HG03108 (cell line): Measurements from ENCODE around the gene POLR2H.

Source experiments
- ATAC-seq: cut with Tn5 transposase; IDR thresholded peaks from one replicate; pipeline ENCODE4 v1.9.1; 2021; ENCODE audit warnings: moderate library complexity; ENCODE audit not compliant: unreplicated experiment

The POLR2H gene

GRCh38 chr3:184386047-184386806 is 24.7 kb downstream of the POLR2H start:
- no peak for ATAC-seq

GRCh38 chr3:184387174-184387714 is 25.7 kb downstream of the POLR2H start:
- ATAC-seq, result no peak

- no peak for ATAC-seq
Measured at GRCh38 chr3:184388164-184388935, 26.8 kb downstream of the POLR2H start.

- no peak for ATAC-seq
Measured at GRCh38 chr3:184388936-184389230, 27.4 kb downstream of the POLR2H start.

- ATAC-seq, result no peak
Measured at GRCh38 chr3:184389384-184389783, 27.9 kb downstream of the POLR2H start.

DNA sequence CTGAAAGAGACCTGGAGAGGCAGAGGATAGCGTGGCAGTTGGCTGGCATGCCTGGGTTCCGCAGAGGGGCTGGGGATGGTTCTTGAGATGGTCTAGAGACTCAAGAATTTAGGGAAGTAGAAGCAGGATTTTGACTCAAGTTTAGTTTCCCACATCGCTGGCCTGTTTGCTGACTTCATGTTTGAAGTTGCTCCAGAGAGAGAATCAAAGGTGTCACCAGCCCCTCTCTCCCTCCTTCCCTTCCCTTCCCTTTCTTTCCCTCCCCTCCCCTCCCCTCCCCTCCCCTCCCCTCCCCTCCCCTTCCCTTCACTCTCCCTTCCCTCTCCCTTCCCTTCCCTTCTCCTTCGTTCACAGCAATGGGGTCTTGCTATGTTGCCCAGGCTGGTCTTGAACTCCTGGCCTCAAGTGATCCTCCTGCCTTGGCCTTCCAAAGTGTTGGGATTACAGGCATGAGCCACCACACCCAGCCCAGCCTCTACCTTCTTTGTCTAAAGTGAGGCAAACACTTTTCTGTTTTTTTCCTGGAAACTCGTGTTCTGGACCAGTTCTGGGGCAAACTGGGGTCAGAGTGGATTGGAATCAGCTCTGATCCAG is 28.5 kb downstream of the POLR2H start:
- ATAC-seq, result no peak

DNA sequence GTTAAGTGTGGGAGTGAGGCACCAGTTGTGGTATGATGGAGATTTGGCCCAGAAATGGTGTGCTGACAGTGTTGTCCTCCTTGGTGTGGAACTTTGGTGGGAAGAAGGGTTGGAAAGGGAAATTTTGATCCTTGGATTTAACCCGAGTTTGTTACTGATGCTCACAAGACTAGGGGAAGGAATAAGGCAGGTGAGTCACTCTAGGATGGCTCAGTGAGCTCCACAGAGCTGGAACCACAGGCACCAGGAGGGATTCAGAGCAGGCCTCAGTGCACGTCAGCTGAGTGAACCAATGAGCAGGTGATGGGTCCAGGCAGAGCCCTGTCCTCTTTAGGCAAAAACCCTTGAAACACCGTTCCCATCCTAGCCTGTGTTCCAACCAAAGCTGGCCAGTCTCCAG is 29.8 kb downstream of the POLR2H start:
- ATAC-seq, result no peak

DNA sequence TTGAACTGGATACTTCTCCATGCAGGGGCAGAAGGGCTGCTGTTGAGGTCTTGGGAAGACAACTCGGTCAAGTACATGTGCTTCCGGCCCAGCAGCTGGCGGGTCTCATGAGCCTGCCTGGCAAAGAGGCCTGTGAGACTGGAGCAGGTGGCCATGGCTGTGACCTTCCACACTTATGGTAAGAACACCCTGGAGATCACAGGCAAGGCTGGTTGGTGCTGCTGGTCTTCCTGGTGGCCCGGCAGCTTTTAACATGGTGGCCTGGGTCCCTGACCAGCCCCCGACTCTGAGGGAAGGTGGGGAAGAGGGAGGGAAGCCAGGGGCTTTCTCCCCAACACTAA is 33.8 kb downstream of the POLR2H start:
- ATAC-seq, result no peak

- ATAC-seq, result no peak
Measured at GRCh38 chr3:184399410-184399809, 37.9 kb downstream of the POLR2H start.

- no peak for ATAC-seq
Measured at GRCh38 chr3:184405075-184406030, 43.8 kb downstream of the POLR2H start.

DNA sequence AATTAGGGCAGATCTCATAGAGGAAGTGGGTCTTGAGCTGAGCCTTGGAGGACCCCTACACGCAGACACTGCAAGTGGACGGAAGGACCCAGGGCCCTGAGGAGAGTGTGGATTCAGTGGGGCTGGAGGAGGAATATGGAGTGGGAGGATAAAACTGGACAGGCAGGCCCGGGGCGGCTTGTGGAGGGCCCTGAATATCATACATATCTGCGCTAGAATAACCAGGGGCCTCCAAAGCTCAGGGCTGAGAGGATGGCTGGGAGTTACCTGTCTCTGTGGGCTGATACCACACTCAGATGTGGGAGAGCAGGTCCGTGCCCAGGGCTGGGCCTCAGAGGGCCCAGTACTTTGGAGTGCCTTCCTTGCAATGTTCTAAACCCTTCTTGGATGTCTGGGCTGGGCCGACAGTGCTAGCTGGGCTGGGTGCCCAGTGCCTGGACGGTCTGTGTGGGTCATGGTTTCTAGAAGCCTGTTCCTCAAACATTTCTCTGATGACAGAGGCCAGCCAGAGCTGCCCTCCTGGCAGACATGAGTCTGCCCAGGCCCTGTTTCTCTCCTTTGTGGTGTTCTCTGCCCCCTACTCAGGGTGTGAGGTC is 47.9 kb downstream of the POLR2H start:
- no peak for ATAC-seq

DNA sequence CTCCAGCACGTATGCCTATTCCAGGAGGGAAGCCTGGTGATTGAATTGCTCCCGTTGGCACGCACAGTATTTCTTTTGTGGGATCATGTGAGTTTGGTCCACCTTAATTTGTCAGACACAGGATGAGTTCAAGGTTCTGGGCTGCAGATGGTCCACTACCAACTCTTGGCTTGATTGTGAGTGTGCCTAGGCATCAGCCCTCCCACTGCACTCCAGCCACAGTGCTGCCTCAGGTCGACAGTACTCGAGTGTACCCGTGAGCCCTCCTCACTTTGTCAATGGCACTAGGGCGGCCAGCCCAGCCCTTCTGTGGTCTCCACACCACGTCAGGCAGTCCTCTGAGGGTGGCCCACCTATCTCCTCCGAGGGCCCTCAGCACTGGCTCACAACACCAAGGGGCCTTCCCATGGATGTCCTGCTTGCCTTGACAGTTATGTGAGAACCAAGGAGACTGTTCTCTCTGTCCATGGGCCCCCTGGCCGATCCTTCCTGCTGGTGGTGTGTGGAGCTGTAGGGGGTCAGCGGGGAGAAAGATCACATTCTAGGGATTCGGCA is 48.5 kb downstream of the POLR2H start:
- no peak for ATAC-seq

DNA sequence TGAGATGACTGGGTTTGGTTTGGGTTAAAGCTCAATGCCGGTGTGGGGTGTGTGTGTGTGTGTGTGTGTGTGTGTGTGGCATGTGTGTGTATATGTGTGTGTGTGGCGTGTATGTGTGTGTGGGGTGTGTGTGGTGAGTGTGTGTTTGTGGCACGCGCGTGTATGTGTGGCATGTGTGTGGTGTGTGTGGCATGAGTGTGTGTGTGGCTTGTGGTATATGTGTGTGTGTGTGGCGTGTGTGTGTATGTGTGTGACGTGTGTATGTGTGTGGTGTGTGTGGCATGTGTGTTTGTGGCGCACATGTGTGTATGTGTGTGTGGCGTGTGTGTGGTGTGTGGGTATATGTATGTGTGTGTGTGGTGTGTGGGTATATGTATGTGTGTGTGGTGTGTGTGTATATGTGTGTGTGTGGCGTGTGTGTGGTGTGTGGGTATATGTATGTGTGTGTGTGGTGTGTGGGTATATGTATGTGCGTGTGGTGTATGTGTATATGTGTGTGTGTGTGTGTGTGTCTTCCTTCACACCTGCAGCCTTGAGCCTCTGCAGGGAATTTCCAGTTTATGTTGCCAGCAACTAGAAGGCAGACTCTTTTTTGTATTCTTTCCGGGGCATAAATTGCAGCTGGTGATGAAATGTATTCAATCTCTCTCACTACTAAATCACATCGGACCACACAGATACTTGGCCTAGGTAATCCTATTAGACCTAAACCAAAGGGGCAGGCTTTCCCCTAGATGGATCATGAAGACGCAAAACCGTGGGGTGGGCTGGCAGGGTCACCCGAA is 53.1 kb downstream of the POLR2H start:
- ATAC-seq, result no peak

DNA sequence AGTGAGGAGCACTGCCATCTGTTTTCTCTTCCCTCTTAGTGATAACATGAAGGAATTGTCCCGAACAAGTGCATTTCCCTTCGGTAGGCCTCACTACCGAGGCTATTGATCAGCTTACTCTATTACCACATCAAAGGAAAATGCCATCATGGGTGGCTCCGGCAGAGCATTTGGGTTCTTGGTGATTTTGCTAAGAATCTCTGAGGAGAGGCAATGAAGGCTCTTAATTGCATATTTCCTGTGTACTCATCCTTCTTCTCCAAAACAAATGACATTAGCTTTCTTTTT is 53.6 kb downstream of the POLR2H start:
- ATAC-seq, result no peak

GRCh38 chr3:184417619-184418327 is 56.3 kb downstream of the POLR2H start:
- peak; percentile 87 for ATAC-seq
